Neural cell (in vitro differentiated cells): ENCODE measurements around the gene PLSCR2. TPM values are rescaled to one million over a fixed set of nuclear protein-coding genes. Genes with fewer than 3 reads are reported as not detected.

ENCODE experiments used
- H2AFZ ChIP-seq: fragments of 200-600, 300-800 bp; sonication (generic), shearing (Covaris generic); 2 replicates; pipeline ENCODE4 v1.6.0; 2014; ENCODE audit warnings: low read depth, mild to moderate bottlenecking, antibody characterized with exemption, low read length, moderate library complexity
- H3F3A ChIP-seq: fragments of 200-600 bp; shearing (Covaris generic); 2 replicates; pipeline ENCODE4 v1.6.1; 2016; ENCODE audit warnings: mild to moderate bottlenecking, moderate library complexity, mixed read lengths, antibody characterized with exemption, low read length; ENCODE audit not compliant: insufficient read depth, poor library complexity, severe bottlenecking
- H3K27ac ChIP-seq: fragments of 200-600, 300-800 bp; sonication (generic), shearing (Covaris generic); 2 replicates; pipeline ENCODE4 v1.5.1; 2014; ENCODE audit warnings: mild to moderate bottlenecking, low read length, moderate library complexity
- H3K27me3 ChIP-seq: fragments of 300-800, 200-600 bp; sonication (generic), shearing (Covaris generic); 2 replicates; pipeline ENCODE4 v1.6.0; 2014; ENCODE audit warnings: mild to moderate bottlenecking, low read depth, low read length, moderate library complexity; ENCODE audit not compliant: insufficient read depth
- H3K36me3 ChIP-seq: fragments of 300-800, 200-600 bp; sonication (generic), shearing (Covaris generic); 2 replicates; pipeline ENCODE4 v1.5.1; 2014; ENCODE audit warnings: mild to moderate bottlenecking, antibody characterized with exemption, low read length, moderate library complexity; ENCODE audit not compliant: insufficient read depth
- H3K4me2 ChIP-seq: fragments of 300-800, 200-600 bp; sonication (generic), shearing (Covaris generic); 2 replicates; pipeline ENCODE4 v1.6.0; 2014; ENCODE audit warnings: mild to moderate bottlenecking, low read length
- H3K4me3 ChIP-seq: fragments of 300-800, 200-600 bp; sonication (generic), shearing (Covaris generic); 2 replicates; pipeline ENCODE4 v1.5.1; 2014; ENCODE audit warnings: mild to moderate bottlenecking, low read length, moderate library complexity
- H3K79me2 ChIP-seq: fragments of 200-600 bp; shearing (Covaris generic); replicated peaks from 2 replicates; pipeline ENCODE4 v1.6.0; 2014; ENCODE audit warnings: mild to moderate bottlenecking, low read length, moderate library complexity; ENCODE audit not compliant: insufficient read depth
- H3K9ac ChIP-seq: fragments of 300-800, 200-600 bp; sonication (generic), shearing (Covaris generic); 2 replicates; pipeline ENCODE4 v1.6.1; 2016; ENCODE audit warnings: mild to moderate bottlenecking, low read length, mixed read lengths
- H3K9me2 ChIP-seq: fragments of 200-600 bp; shearing (Covaris generic); 2 replicates; pipeline ENCODE4 v1.6.1; 2016; ENCODE audit warnings: mild to moderate bottlenecking, low read length, mixed read lengths; ENCODE audit not compliant: insufficient read depth
- H3K9me3 ChIP-seq: fragments of 200-600, 300-800 bp; sonication (generic), shearing (Covaris generic); 2 replicates; pipeline ENCODE4 v1.6.1; 2016; ENCODE audit warnings: mild to moderate bottlenecking, mixed run types, low read length, moderate library complexity, mixed read lengths
- H4K20me1 ChIP-seq: fragments of 200-600 bp; shearing (Covaris generic); 2 replicates; pipeline ENCODE4 v1.6.1; 2016; ENCODE audit warnings: mild to moderate bottlenecking, mixed run types; ENCODE audit not compliant: insufficient read depth
- EP300 ChIP-seq: fragments of 450-650 bp; conservative IDR thresholded peaks from 2 replicates; pipeline ENCODE4 v1.6.1; 2014; ENCODE audit warnings: antibody characterized with exemption, mild to moderate bottlenecking, moderate library complexity; ENCODE audit not compliant: poor library complexity, severe bottlenecking
- EZH2 ChIP-seq: fragments of 200-600, 300-800 bp; shearing (Covaris generic), sonication (generic); IDR thresholded peaks from 2 replicates; pipeline ENCODE4 v1.6.1; 2014; ENCODE audit warnings: antibody characterized with exemption, low read length, borderline replicate concordance, mild to moderate bottlenecking; ENCODE audit not compliant: insufficient read depth, poor library complexity, severe bottlenecking
- MXI1 ChIP-seq: fragments of 450-650 bp; conservative IDR thresholded peaks from 2 replicates; pipeline ENCODE4 v1.6.1; 2014; ENCODE audit warnings: antibody characterized with exemption, mild to moderate bottlenecking; ENCODE audit not compliant: poor library complexity, severe bottlenecking
- POLR2AphosphoS5 ChIP-seq: IDR thresholded peaks from 2 replicates; pipeline ENCODE4 v1.6.1; 2012
- RAD21 ChIP-seq: fragments of 450-650 bp; conservative IDR thresholded peaks from 2 replicates; pipeline ENCODE4 v1.6.1; 2014; ENCODE audit warnings: antibody characterized with exemption, mild to moderate bottlenecking, moderate library complexity
- SMC3 ChIP-seq: fragments of 450-650 bp; conservative IDR thresholded peaks from 2 replicates; pipeline ENCODE4 v1.6.1; 2014; ENCODE audit warnings: antibody characterized with exemption, mild to moderate bottlenecking, moderate library complexity; ENCODE audit not compliant: poor library complexity
- TAF1 ChIP-seq: IDR thresholded peaks from 2 replicates; pipeline ENCODE4 v1.6.1; 2012; ENCODE audit warnings: low read depth
- polyA plus RNA-seq: library from polyadenylated mRNA; depleted of rRNA; stranded (reverse); fragments of >200 nt; gene quantifications from 2 replicates; pipeline ENCODE4 v1.2.3, GENCODE V29; 2014
- TF ChIP-seq, protein P1 (sequence below): IDR thresholded peaks from 2 replicates; pipeline ENCODE4 v1.6.1; 2012; ENCODE audit warnings: borderline replicate concordance
- TF ChIP-seq, protein P2 (sequence below): fragments of 450-650 bp; IDR thresholded peaks from 2 replicates; pipeline ENCODE4 v1.5.1; 2014; ENCODE audit warnings: antibody characterized with exemption, mild to moderate bottlenecking, moderate library complexity; ENCODE audit not compliant: poor library complexity, severe bottlenecking

Gene PLSCR2
- polyA plus RNA-seq, 1 donor from 2014 or later = not detected

DNA sequence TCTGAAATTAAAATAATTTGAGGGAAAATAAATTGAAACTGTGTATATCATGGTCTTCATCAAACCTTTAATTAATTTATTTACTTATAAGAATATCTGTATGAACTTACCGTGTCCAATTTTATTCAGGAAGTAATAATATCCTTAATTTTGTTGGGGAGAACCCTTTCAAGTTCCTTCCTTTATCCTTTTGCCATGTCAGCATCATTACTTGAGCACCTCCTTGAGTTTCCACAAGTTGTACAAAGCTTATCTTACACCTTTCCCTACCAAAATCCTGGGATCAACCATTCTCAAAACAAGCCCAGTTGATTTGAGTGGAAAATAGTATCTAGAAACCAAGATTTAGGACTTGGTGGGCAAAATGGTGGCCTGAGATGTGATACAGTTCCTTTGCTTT is 37.3 kb downstream of the PLSCR2 start:
- no peak overlapping the region for H3K4me3 ChIP-seq
- no peak overlapping the region for H3K27ac ChIP-seq
- no peak overlapping the region for H3K9ac ChIP-seq
- no peaks in the 10 kb centered on the region for H3K79me2 ChIP-seq
- no peak overlapping the region for H2AFZ ChIP-seq
- no peaks in the 10 kb centered on the region for H3K27me3 ChIP-seq
- H3K9me3 ChIP-seq = no peaks in the 10 kb centered on the region
- no peaks in the 10 kb centered on the region for H4K20me1 ChIP-seq
- TF ChIP-seq EP300 (no peak), RAD21 (no peak)
- no peaks in the 10 kb centered on the region for H3K9me2 ChIP-seq
- H3F3A ChIP-seq = no peaks in the 10 kb centered on the region
- no peak overlapping the region for H3K4me2 ChIP-seq
- no peaks in the 10 kb centered on the region for H3K36me3 ChIP-seq

DNA sequence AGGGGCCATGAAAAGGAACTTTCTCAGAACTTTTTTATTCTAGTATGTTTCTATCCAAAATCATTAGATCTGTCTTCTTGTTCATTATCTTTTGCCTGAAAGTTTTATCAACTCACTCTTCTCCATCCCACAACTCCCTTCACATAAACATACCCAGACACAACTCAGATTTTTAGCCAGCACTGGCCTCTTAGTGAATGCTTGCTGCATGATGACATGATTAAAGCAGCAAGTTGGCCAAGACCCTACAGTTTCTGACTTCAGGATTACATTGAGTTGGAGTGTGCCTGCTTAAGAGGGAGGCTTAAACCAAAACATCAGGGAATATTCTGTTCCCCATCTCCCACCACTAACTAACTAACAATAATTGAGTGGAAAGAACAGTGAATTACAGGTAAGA is 38.1 kb downstream of the PLSCR2 start:
- Histone ChIP-seq H3K9ac (no peak overlapping the region), H3K36me3 (no peaks in the 10 kb centered on the region), H4K20me1 (no peaks in the 10 kb centered on the region), H3K79me2 (no peaks in the 10 kb centered on the region), H3K27me3 (no peaks in the 10 kb centered on the region), H3K9me2 (no peaks in the 10 kb centered on the region), H3K4me2 (no peak overlapping the region), H2AFZ (no peak overlapping the region), H3K4me3 (no peak overlapping the region), H3K9me3 (no peaks in the 10 kb centered on the region), H3F3A (no peaks in the 10 kb centered on the region), H3K27ac (no peak overlapping the region)
- TF ChIP-seq SMC3 (no peak), EP300 (no peak), EZH2 (no peak), POLR2AphosphoS5 (no peak), TAF1 (no peak), RAD21 (no peak), MXI1 (no peak)
- TF ChIP-seq, protein P1, sequence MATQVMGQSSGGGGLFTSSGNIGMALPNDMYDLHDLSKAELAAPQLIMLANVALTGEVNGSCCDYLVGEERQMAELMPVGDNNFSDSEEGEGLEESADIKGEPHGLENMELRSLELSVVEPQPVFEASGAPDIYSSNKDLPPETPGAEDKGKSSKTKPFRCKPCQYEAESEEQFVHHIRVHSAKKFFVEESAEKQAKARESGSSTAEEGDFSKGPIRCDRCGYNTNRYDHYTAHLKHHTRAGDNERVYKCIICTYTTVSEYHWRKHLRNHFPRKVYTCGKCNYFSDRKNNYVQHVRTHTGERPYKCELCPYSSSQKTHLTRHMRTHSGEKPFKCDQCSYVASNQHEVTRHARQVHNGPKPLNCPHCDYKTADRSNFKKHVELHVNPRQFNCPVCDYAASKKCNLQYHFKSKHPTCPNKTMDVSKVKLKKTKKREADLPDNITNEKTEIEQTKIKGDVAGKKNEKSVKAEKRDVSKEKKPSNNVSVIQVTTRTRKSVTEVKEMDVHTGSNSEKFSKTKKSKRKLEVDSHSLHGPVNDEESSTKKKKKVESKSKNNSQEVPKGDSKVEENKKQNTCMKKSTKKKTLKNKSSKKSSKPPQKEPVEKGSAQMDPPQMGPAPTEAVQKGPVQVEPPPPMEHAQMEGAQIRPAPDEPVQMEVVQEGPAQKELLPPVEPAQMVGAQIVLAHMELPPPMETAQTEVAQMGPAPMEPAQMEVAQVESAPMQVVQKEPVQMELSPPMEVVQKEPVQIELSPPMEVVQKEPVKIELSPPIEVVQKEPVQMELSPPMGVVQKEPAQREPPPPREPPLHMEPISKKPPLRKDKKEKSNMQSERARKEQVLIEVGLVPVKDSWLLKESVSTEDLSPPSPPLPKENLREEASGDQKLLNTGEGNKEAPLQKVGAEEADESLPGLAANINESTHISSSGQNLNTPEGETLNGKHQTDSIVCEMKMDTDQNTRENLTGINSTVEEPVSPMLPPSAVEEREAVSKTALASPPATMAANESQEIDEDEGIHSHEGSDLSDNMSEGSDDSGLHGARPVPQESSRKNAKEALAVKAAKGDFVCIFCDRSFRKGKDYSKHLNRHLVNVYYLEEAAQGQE = no peak
- TF ChIP-seq, protein P2, sequence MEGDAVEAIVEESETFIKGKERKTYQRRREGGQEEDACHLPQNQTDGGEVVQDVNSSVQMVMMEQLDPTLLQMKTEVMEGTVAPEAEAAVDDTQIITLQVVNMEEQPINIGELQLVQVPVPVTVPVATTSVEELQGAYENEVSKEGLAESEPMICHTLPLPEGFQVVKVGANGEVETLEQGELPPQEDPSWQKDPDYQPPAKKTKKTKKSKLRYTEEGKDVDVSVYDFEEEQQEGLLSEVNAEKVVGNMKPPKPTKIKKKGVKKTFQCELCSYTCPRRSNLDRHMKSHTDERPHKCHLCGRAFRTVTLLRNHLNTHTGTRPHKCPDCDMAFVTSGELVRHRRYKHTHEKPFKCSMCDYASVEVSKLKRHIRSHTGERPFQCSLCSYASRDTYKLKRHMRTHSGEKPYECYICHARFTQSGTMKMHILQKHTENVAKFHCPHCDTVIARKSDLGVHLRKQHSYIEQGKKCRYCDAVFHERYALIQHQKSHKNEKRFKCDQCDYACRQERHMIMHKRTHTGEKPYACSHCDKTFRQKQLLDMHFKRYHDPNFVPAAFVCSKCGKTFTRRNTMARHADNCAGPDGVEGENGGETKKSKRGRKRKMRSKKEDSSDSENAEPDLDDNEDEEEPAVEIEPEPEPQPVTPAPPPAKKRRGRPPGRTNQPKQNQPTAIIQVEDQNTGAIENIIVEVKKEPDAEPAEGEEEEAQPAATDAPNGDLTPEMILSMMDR = no peak

DNA sequence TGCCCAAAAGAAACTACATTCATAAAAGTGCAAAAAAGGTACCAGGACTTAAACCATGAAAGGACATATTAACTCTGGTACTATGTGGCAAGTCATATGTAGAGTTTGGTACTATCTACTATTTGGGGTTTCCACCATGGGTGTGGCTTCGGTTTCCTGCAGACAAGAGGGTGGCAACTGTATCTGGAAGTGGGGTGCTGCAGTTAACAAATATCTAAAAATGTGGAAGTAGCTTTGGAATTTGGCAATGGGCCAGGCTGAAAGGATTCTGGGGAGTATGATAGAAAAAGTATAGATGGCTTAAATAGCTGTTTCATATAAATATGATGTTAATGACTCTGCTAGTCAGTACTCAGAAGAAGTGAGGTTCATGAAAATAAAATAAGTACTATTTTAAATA is 44.0 kb downstream of the PLSCR2 start:
- no peaks in the 10 kb centered on the region for H4K20me1 ChIP-seq
- H3F3A ChIP-seq = no peaks in the 10 kb centered on the region
- H3K9me2 ChIP-seq = no peaks in the 10 kb centered on the region
- no peak overlapping the region for H3K4me2 ChIP-seq
- no peak overlapping the region for H3K27ac ChIP-seq
- no peaks in the 10 kb centered on the region for H3K36me3 ChIP-seq
- no peaks in the 10 kb centered on the region for H3K27me3 ChIP-seq
- H3K9me3 ChIP-seq = no peaks in the 10 kb centered on the region
- no peak overlapping the region for H3K4me3 ChIP-seq
- TF ChIP-seq RAD21 = no peak
- no peak for TF ChIP-seq EP300
- TF ChIP-seq, protein P2 = no peak
- no peak for TF ChIP-seq POLR2AphosphoS5
- TF ChIP-seq TAF1 = no peak
- TF ChIP-seq MXI1 = no peak
- no peaks in the 10 kb centered on the region for H3K79me2 ChIP-seq
- no peak overlapping the region for H2AFZ ChIP-seq
- H3K9ac ChIP-seq = no peak overlapping the region
